Keratinocyte (primary cell): ENCODE results near the gene CDKL5. TPM values are rescaled to one million over a fixed set of nuclear protein-coding genes. Genes with fewer than 3 reads are reported as not detected.

ENCODE experiments used
- DNase-seq: peaks from one replicate; pipeline ENCODE4 v3.0.0-alpha.2; 2011; ENCODE audit warnings: low read depth, missing footprints, low spot score
- FAIRE-seq: peaks from 2 replicates; lab custom pipeline; 2011; peaks lifted over from hg19 to GRCh38; lab: Jason Lieb, UNC
- H2AFZ ChIP-seq: 2 replicates; pipeline ENCODE4 v1.6.0; 2012; ENCODE audit warnings: low read length, control low read depth, inconsistent platforms; ENCODE audit not compliant: control insufficient read depth
- H3K27ac ChIP-seq: 2 replicates; pipeline ENCODE4 v1.5.1; 2011; ENCODE audit warnings: low read length; ENCODE audit not compliant: control insufficient read depth, insufficient read depth
- H3K27me3 ChIP-seq: 3 replicates; pipeline ENCODE4 v1.6.0; 2011; ENCODE audit warnings: low read length; ENCODE audit not compliant: control insufficient read depth, insufficient read depth; ENCODE audit errors: extremely low read depth
- H3K36me3 ChIP-seq, 2 experiments: 2 replicates in 1 of 2; 3 replicates in 1 of 2; pipeline ENCODE4 v1.5.1; 2011; ENCODE audit warnings: low read length in 2 of 2, mild to moderate bottlenecking in 1 of 2; ENCODE audit not compliant: control insufficient read depth in 2 of 2, insufficient read depth in 2 of 2; ENCODE audit errors: extremely low read depth in 1 of 2
- H3K4me1 ChIP-seq: 3 replicates; pipeline ENCODE4 v1.5.1; 2011; ENCODE audit warnings: low read length; ENCODE audit not compliant: control insufficient read depth, insufficient read depth; ENCODE audit errors: extremely low read depth
- H3K4me2 ChIP-seq: 3 replicates; pipeline ENCODE4 v1.6.0; 2011; ENCODE audit warnings: low read depth, low read length; ENCODE audit not compliant: control insufficient read depth, insufficient read depth; ENCODE audit errors: extremely low read depth
- H3K4me3 ChIP-seq, 3 experiments: fragments of 200-600 bp in 1 of 3; sonication (generic) in 1 of 3; 2 replicates in 2 of 3; 3 replicates in 1 of 3; pipeline ENCODE4 v1.5.1; 2011 to 2016; ENCODE audit warnings: low read length in 3 of 3, mild to moderate bottlenecking in 3 of 3, control low read depth in 2 of 3, inconsistent platforms in 1 of 3, low read depth in 1 of 3, mixed read lengths in 1 of 3, mixed run types in 1 of 3, moderate library complexity in 1 of 3; ENCODE audit not compliant: control insufficient read depth in 2 of 3, insufficient read depth in 2 of 3; ENCODE audit errors: extremely low read depth in 1 of 3
- H3K79me2 ChIP-seq: 2 replicates; pipeline ENCODE4 v1.6.0; 2012; ENCODE audit warnings: low read length; ENCODE audit not compliant: control insufficient read depth, insufficient read depth
- H3K9ac ChIP-seq: 3 replicates; pipeline ENCODE4 v1.6.0; 2011; ENCODE audit warnings: low read length; ENCODE audit not compliant: control insufficient read depth, insufficient read depth; ENCODE audit errors: extremely low read depth
- H3K9me1 ChIP-seq: 3 replicates; pipeline ENCODE4 v1.6.0; 2011; ENCODE audit warnings: low read length; ENCODE audit not compliant: control insufficient read depth, insufficient read depth; ENCODE audit errors: extremely low read depth
- H3K9me3 ChIP-seq: 2 replicates; pipeline ENCODE4 v1.5.1; 2012; ENCODE audit warnings: low read depth, low read length; ENCODE audit not compliant: control insufficient read depth
- H4K20me1 ChIP-seq: 3 replicates; pipeline ENCODE4 v1.6.0; 2011; ENCODE audit warnings: low read length; ENCODE audit not compliant: control insufficient read depth, insufficient read depth; ENCODE audit errors: extremely low read depth
- CTCF ChIP-seq, 3 experiments: IDR thresholded peaks in 1 of 3; conservative IDR thresholded peaks in 1 of 3; optimal IDR thresholded peaks in 1 of 3; 2 replicates in 2 of 3; 3 replicates in 1 of 3; pipeline versions ENCODE3 to v1.5.1; 2011; ENCODE audit warnings: low read length in 3 of 3, mild to moderate bottlenecking in 3 of 3, moderate library complexity in 2 of 3, control low read depth in 1 of 3, inconsistent platforms in 1 of 3; ENCODE audit not compliant: insufficient read depth in 2 of 3; ENCODE audit errors: extremely low read depth in 1 of 3
- EZH2 ChIP-seq: IDR thresholded peaks from one replicate; pipeline ENCODE4 v1.6.1; 2012; ENCODE audit warnings: inconsistent platforms, mild to moderate bottlenecking, low read length, moderate library complexity
- dilution Hi-C: fragments of 300-500 bp; cut with MboI; formaldehyde crosslinking; loops from one replicate; pipeline ENCODE4 v1.7.0; 2020; ENCODE audit warnings: low sequenced_read_pairs; ENCODE audit not compliant: extremely low pct_ligation_motif_present
- polyA plus RNA-seq, 5 experiments: library from polyadenylated mRNA; depleted of rRNA in 3 of 5; stranded (reverse) in 3 of 5; stranded (forward) in 1 of 5; unstranded in 1 of 5; fragments of >200 nt; gene quantifications; 1 replicate in 1 of 5; 2 replicates in 3 of 5; 3 replicates in 1 of 5; pipeline versions ENCODE4 v1.2.1 to v1.2.3, GENCODE V29; 2011 to 2012; ENCODE audit warnings: missing spikeins in 2 of 5, low read depth in 1 of 5, low replicate concordance in 1 of 5

Gene CDKL5
- polyA plus RNA-seq, 1 donor (not counting 4 experiments of a cell fraction or from before 2014, with no cell fraction given), result 3.4 TPM

DNA sequence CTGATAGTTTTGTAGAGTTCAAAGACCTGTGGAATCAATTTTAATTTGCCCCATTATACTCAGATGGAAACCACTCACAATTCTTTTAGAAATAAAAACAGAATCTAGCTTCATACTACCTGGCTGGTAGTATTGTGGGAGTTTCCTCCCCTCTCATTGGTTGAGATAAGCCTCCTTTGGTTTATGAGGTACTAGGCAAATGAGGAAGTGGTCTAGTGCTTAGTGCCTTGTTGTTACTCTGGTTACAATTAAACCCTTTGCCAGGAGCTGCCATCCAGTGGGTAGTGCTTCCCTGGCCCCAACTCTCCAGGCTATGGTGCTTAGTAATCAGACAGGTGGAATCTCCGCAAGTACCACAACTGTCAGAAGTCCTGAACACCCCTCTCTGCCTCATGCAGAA lies 118.3 kb downstream of the CDKL5 start:
- TF ChIP-seq EZH2, result no peak
- TF ChIP-seq CTCF (optimal IDR thresholded peaks at IDR 0.05 in 1 of 3, IDR thresholded peaks at IDR 0.05 in 1 of 3, conservative IDR thresholded peaks at IDR 0.05 in 1 of 3; ENCODE audit: extremely low read depth in 1 of 3, insufficient read depth in 2 of 3, low read length in 3 of 3), result no peak
- no peaks in the 10 kb centered on the region for H3K4me1 ChIP-seq
- no peak overlapping the region for H3K4me2 ChIP-seq
- H3K27me3 ChIP-seq, result no peaks in the 10 kb centered on the region
- H3K79me2 ChIP-seq, result no peaks in the 10 kb centered on the region
- H3K36me3 ChIP-seq, result no peaks in the 10 kb centered on the region
- H3K4me3 ChIP-seq, result no peak overlapping the region
- DNase-seq (no peak), FAIRE-seq (no peak)
- no peak overlapping the region for H3K27ac ChIP-seq
- H4K20me1 ChIP-seq, result no peaks in the 10 kb centered on the region
- H3K9me3 ChIP-seq, result no peaks in the 10 kb centered on the region
- H3K9ac ChIP-seq, result no peak overlapping the region
- dilution Hi-C loops, result no loop called here
- H3K9me1 ChIP-seq, result no peaks in the 10 kb centered on the region
- H2AFZ ChIP-seq, result no peak overlapping the region

GRCh38 chrX:18545771-18546170 lies 120.4 kb downstream of the CDKL5 start:
- Histone ChIP-seq H3K4me2 (no peak overlapping the region), H3K9me1 (no peaks in the 10 kb centered on the region), H3K9me3 (no peaks in the 10 kb centered on the region), H3K79me2 (no peaks in the 10 kb centered on the region), H3K9ac (no peak overlapping the region), H2AFZ (no peak overlapping the region), H3K4me3 (no peak overlapping the region), H3K4me1 (peaks cover 9% of the 10 kb centered on the region), H4K20me1 (no peaks in the 10 kb centered on the region), H3K36me3 (no peaks in the 10 kb centered on the region), H3K27ac (no peak overlapping the region), H3K27me3 (no peaks in the 10 kb centered on the region)
- no peak for FAIRE-seq
- DNase-seq, result no peak
- no peak for TF ChIP-seq EZH2
- TF ChIP-seq CTCF (optimal IDR thresholded peaks at IDR 0.05 in 1 of 3, IDR thresholded peaks at IDR 0.05 in 1 of 3, conservative IDR thresholded peaks at IDR 0.05 in 1 of 3; ENCODE audit: extremely low read depth in 1 of 3, insufficient read depth in 2 of 3, low read length in 3 of 3), result no peak
- dilution Hi-C loops, result no loop called here
